Measurements from ENCODE around the gene AP4E1.

Gene AP4E1

GRCh38 chr15:50908209-50909009 lies at the start of gene AP4E1:
AP4E1 (plus strand) TSS chr15:50908683; CDS start chr15:50908779, 96 bp downstream.
- Histone ChIP-seq H3K9me3 (ENCODE audit: control insufficient read depth, insufficient read depth, low read depth, low read length) (no peaks in the 10 kb centered on the region), H3K4me3 (ENCODE audit: low read depth, low read length) (peak within 1 kb of the TSS; percentile 78), H3K27ac (ENCODE audit: extremely low read depth, low read depth, low read length) (peak within 1 kb of the TSS; percentile 64; the same call in 1 of the 2 replicates), H3K36me3 (ENCODE audit: control insufficient read depth in 2 of 2, insufficient read depth in 1 of 2, low read length in 2 of 2) (peaks cover 5 to 8% of the 10 kb centered on the region in 2 experiments; a peak in 2 of 3 replicates), H3K4me1 (ENCODE audit: control insufficient read depth, insufficient read depth, low read length) (no peaks in the 10 kb centered on the region)
- ChIA-PET CTCF (interaction anchor here (0.5 to 1.0 kb wide), 4 partner anchors 133 to 613 kb away, joined by 3 read pairs; no protein-coding TSS in a partner anchor), POLR2A (no interaction called here)
- TF ChIP-seq ZNF76 (tag by site-specific recombination; IDR thresholded peaks at IDR 0.05; ENCODE audit: borderline replicate concordance, low read depth) (peak; percentile 80), ZBTB26 (tag by site-specific recombination; optimal IDR thresholded peaks at IDR 0.05) (peak; percentile 97), GLIS2 (tag by site-specific recombination; IDR thresholded peaks at IDR 0.05) (peak; percentile 76), EGR2 (tag by site-specific recombination; IDR thresholded peaks at IDR 0.05; ENCODE audit: low read depth) (0 out of 2 replicates have a peak, but pooled peaks have one; percentile 29), ZBTB10 (tag by site-specific recombination; IDR thresholded peaks at IDR 0.05) (peak; percentile 46; the same call in 1 of the 2 replicates), ZNF830 (tag by site-specific recombination; IDR thresholded peaks at IDR 0.05; ENCODE audit: low read depth) (no peak), OSR2 (tag by site-specific recombination; IDR thresholded peaks at IDR 0.05) (no peak), ZNF2 (tag by site-specific recombination; IDR thresholded peaks at IDR 0.05) (0 out of 2 replicates have a peak, but pooled peaks have one; percentile 51), ZNF707 (tag by site-specific recombination; IDR thresholded peaks at IDR 0.05) (no peak), ZNF132 (tag by site-specific recombination; IDR thresholded peaks at IDR 0.05; ENCODE audit: borderline replicate concordance) (no peak), ZNF394 (tag by site-specific recombination; IDR thresholded peaks at IDR 0.05; ENCODE audit: borderline replicate concordance) (peak; percentile 44; the same call in 1 of the 2 replicates), ZFP37 (tag by site-specific recombination; IDR thresholded peaks at IDR 0.05) (no peak), ZNF777 (tag by site-specific recombination; IDR thresholded peaks at IDR 0.05; ENCODE audit: borderline replicate concordance) (peak; percentile 77; the same call in 1 of the 2 replicates), ZNF658 (tag by site-specific recombination; IDR thresholded peaks at IDR 0.05) (no peak), ZNF621 (tag by site-specific recombination; IDR thresholded peaks at IDR 0.05) (no peak), ZXDB (tag by site-specific recombination; IDR thresholded peaks at IDR 0.05) (peak; percentile 30; the same call in 1 of the 2 replicates), ZNF561 (tag by site-specific recombination; IDR thresholded peaks at IDR 0.05; ENCODE audit: borderline replicate concordance) (0 out of 2 replicates have a peak, but pooled peaks have one; percentile 71), ZFHX2 (tag by site-specific recombination; conservative IDR thresholded peaks at IDR 0.05) (peak; percentile 65), ZNF654 (tag by site-specific recombination; IDR thresholded peaks at IDR 0.05; ENCODE audit: low read depth) (peak; percentile 93), ZNF704 (tag by site-specific recombination; IDR thresholded peaks at IDR 0.05) (peak; percentile 62; the same call in 1 of the 2 replicates), ZSCAN30 (tag by site-specific recombination; IDR thresholded peaks at IDR 0.05) (peak; percentile 89), ZNF555 (tag by site-specific recombination; conservative IDR thresholded peaks at IDR 0.05) (no peak), OVOL3 (tag by site-specific recombination; IDR thresholded peaks at IDR 0.05) (no peak), ZNF324 (tag by site-specific recombination; IDR thresholded peaks at IDR 0.05) (0 out of 2 replicates have a peak, but pooled peaks have one; percentile 53), ZBTB20 (tag by site-specific recombination; IDR thresholded peaks at IDR 0.05) (peak; percentile 84; the same call in 1 of the 2 replicates), ZNF639 (tag by site-specific recombination; IDR thresholded peaks at IDR 0.05) (peak; percentile 50; the same call in 1 of the 2 replicates), ZNF626 (tag by site-specific recombination; IDR thresholded peaks at IDR 0.05) (no peak), IKZF3 (tag by site-specific recombination; IDR thresholded peaks at IDR 0.05) (peak; percentile 24; the same call in 1 of the 2 replicates)
- TF ChIP-seq, protein P1, sequence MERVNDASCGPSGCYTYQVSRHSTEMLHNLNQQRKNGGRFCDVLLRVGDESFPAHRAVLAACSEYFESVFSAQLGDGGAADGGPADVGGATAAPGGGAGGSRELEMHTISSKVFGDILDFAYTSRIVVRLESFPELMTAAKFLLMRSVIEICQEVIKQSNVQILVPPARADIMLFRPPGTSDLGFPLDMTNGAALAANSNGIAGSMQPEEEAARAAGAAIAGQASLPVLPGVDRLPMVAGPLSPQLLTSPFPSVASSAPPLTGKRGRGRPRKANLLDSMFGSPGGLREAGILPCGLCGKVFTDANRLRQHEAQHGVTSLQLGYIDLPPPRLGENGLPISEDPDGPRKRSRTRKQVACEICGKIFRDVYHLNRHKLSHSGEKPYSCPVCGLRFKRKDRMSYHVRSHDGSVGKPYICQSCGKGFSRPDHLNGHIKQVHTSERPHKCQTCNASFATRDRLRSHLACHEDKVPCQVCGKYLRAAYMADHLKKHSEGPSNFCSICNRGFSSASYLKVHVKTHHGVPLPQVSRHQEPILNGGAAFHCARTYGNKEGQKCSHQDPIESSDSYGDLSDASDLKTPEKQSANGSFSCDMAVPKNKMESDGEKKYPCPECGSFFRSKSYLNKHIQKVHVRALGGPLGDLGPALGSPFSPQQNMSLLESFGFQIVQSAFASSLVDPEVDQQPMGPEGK (tag by site-specific recombination; IDR thresholded peaks at IDR 0.05) = peak; percentile 20; the same call in 1 of the 2 replicates
